H1 (cell line): ENCODE measurements around the gene QRICH1. TPM values are rescaled to one million over a fixed set of nuclear protein-coding genes. Genes with fewer than 3 reads are reported as not detected.

ENCODE experiments used
- CTCF ChIA-PET: fragments of 300-600 bp; sonication (Branson Sonifier 250); formaldehyde crosslinking; loops from one replicate; lab custom pipeline; 2021; ENCODE audit not compliant: partially characterized antibody; lab: Charles Lee
- POLR2A ChIA-PET: fragments of 300-600 bp; sonication (Branson Sonifier 250); formaldehyde crosslinking; loops from one replicate; lab custom pipeline; 2021; ENCODE audit warnings: inconsistent platforms; ENCODE audit not compliant: partially characterized antibody; lab: Charles Lee
- DNase-seq, 2 experiments: peaks; one replicate each; pipeline versions ENCODE4 v3.0.0 to v3.0.0-alpha.2; 2010 to 2022; ENCODE audit warnings: low spot score in 2 of 2, low read depth in 1 of 2, mixed read lengths in 1 of 2
- FAIRE-seq: peaks from 2 replicates; lab custom pipeline; 2011; peaks lifted over from hg19 to GRCh38; lab: Jason Lieb, UNC
- H2AFZ ChIP-seq: 2 replicates; pipeline ENCODE4 v1.8.1; 2012; ENCODE audit warnings: low read length, inconsistent platforms
- H2AK5ac ChIP-seq: 2 replicates; pipeline ENCODE4 v1.6.1; 2013; ENCODE audit warnings: low read depth, low read length
- H2BK120ac ChIP-seq: replicated peaks from 2 replicates; pipeline ENCODE3; 2013; ENCODE audit warnings: low read depth, low read length, inconsistent platforms
- H2BK12ac ChIP-seq: 2 replicates; pipeline ENCODE4 v1.6.1; 2013; ENCODE audit warnings: low read depth, low read length
- H2BK15ac ChIP-seq: 2 replicates; pipeline ENCODE4 v1.6.1; 2013; ENCODE audit warnings: low read length
- H2BK20ac ChIP-seq: 2 replicates; pipeline ENCODE4 v1.6.1; 2013; ENCODE audit warnings: low read length
- H2BK5ac ChIP-seq: 2 replicates; pipeline ENCODE4 v1.6.1; 2013; ENCODE audit warnings: low read depth, low read length
- H3K14ac ChIP-seq: 2 replicates; pipeline ENCODE4 v1.6.1; 2013; ENCODE audit warnings: inconsistent platforms; ENCODE audit not compliant: insufficient read length
- H3K18ac ChIP-seq: 2 replicates; pipeline ENCODE4 v1.6.1; 2013; ENCODE audit warnings: low read length; ENCODE audit errors: extremely low read depth
- H3K23ac ChIP-seq: 2 replicates; pipeline ENCODE4 v1.6.1; 2013; ENCODE audit warnings: inconsistent platforms; ENCODE audit not compliant: insufficient read length
- H3K23me2 ChIP-seq: 2 replicates; pipeline ENCODE4 v1.6.1; 2013; ENCODE audit warnings: low read depth, low read length
- H3K27ac ChIP-seq: 2 replicates; pipeline ENCODE4 v1.6.1; 2011; ENCODE audit warnings: low read depth, low read length, inconsistent platforms
- H3K27me3 ChIP-seq, 4 experiments: replicated peaks in 1 of 4; 1 replicate in 1 of 4; 2 replicates in 3 of 4; pipeline versions ENCODE4 v1.6.1 to v1.8.1; 2011 to 2013; ENCODE audit warnings: low read length in 3 of 4, mild to moderate bottlenecking in 3 of 4, inconsistent platforms in 2 of 4, mixed read lengths in 2 of 4, moderate library complexity in 1 of 4; ENCODE audit not compliant: control insufficient read depth in 3 of 4, insufficient read depth in 3 of 4; ENCODE audit errors: extremely low read depth in 1 of 4
- H3K36me3 ChIP-seq, 4 experiments: 2 replicates each; pipeline versions ENCODE4 v1.6.1 to v1.8.1; 2011 to 2013; ENCODE audit warnings: mild to moderate bottlenecking in 4 of 4, low read length in 3 of 4, moderate library complexity in 2 of 4, control low read depth in 1 of 4, inconsistent platforms in 1 of 4; ENCODE audit not compliant: insufficient read depth in 4 of 4, control insufficient read depth in 2 of 4
- H3K4ac ChIP-seq: replicated peaks from 2 replicates; pipeline ENCODE3; 2013; ENCODE audit warnings: low read length, low read depth, mixed read lengths, inconsistent platforms; ENCODE audit not compliant: insufficient read length
- H3K4me1 ChIP-seq, 4 experiments: replicated peaks in 1 of 4; 1 replicate in 1 of 4; 2 replicates in 3 of 4; pipeline versions ENCODE4 v1.6.1 to v1.8.1; 2011 to 2013; ENCODE audit warnings: low read length in 3 of 4, inconsistent platforms in 2 of 4, mixed read lengths in 1 of 4; ENCODE audit not compliant: insufficient read depth in 4 of 4, control insufficient read depth in 3 of 4
- H3K4me2 ChIP-seq, 2 experiments: 2 replicates each; pipeline versions ENCODE4 v1.6.1 to v1.8.1; 2011 to 2013; ENCODE audit warnings: low read depth in 2 of 2, low read length in 2 of 2, control low read depth in 1 of 2, inconsistent platforms in 1 of 2, mild to moderate bottlenecking in 1 of 2; ENCODE audit not compliant: insufficient read depth in 1 of 2
- H3K4me3 ChIP-seq, 4 experiments: fragments of 200-600, 300-600 bp in 1 of 4; sonication (generic), shearing (Covaris generic), sonication (Bioruptor Twin) in 1 of 4; 2 replicates each; pipeline versions ENCODE4 v1.5.1 to v1.8.1; 2011 to 2016; ENCODE audit warnings: low read length in 4 of 4, low read depth in 3 of 4, control low read depth in 2 of 4, inconsistent platforms in 2 of 4, mild to moderate bottlenecking in 2 of 4, mixed read lengths in 1 of 4, moderate library complexity in 1 of 4; ENCODE audit not compliant: insufficient read depth in 2 of 4; ENCODE audit errors: extremely low read depth in 1 of 4
- H3K56ac ChIP-seq: replicated peaks from 2 replicates; pipeline ENCODE3; 2013; ENCODE audit warnings: low read depth, mild to moderate bottlenecking, mixed read lengths, low read length, inconsistent platforms; ENCODE audit not compliant: insufficient read length
- H3K79me1 ChIP-seq: 2 replicates; pipeline ENCODE4 v1.6.1; 2013; ENCODE audit warnings: low read depth, low read length, control low read depth
- H3K79me2 ChIP-seq, 2 experiments: 2 replicates each; pipeline versions ENCODE4 v1.6.1 to v1.8.1; 2012 to 2013; ENCODE audit warnings: low read length in 2 of 2, mild to moderate bottlenecking in 2 of 2, inconsistent platforms in 1 of 2; ENCODE audit not compliant: insufficient read depth in 2 of 2, control insufficient read depth in 1 of 2
- H3K9ac ChIP-seq, 4 experiments: replicated peaks in 1 of 4; 1 replicate in 1 of 4; 2 replicates in 3 of 4; pipeline versions ENCODE4 v1.6.1 to v1.8.1; 2011 to 2013; ENCODE audit warnings: low read depth in 3 of 4, low read length in 3 of 4, control low read depth in 2 of 4, mild to moderate bottlenecking in 2 of 4, moderate library complexity in 2 of 4, inconsistent platforms in 1 of 4; ENCODE audit errors: extremely low read depth in 1 of 4
- H3K9me3 ChIP-seq, 2 experiments: 2 replicates each; pipeline versions ENCODE4 v1.6.1 to v1.8.1; 2012 to 2013; ENCODE audit warnings: mild to moderate bottlenecking in 2 of 2, moderate library complexity in 2 of 2, control low read depth in 1 of 2, inconsistent platforms in 1 of 2, low read depth in 1 of 2, low read length in 1 of 2, mixed read lengths in 1 of 2; ENCODE audit not compliant: insufficient read depth in 2 of 2
- H4K20me1 ChIP-seq, 2 experiments: replicated peaks in 1 of 2; 2 replicates each; pipeline versions ENCODE3 to v1.8.1; 2011 to 2013; ENCODE audit warnings: inconsistent platforms in 2 of 2, low read length in 2 of 2, mild to moderate bottlenecking in 1 of 2; ENCODE audit not compliant: insufficient read depth in 2 of 2, control insufficient read depth in 1 of 2
- H4K5ac ChIP-seq: 2 replicates; pipeline ENCODE4 v1.6.1; 2013; ENCODE audit warnings: low read length, low read depth, mixed read lengths, inconsistent platforms; ENCODE audit not compliant: insufficient read length
- H4K8ac ChIP-seq: 2 replicates; pipeline ENCODE4 v1.8.0; 2013; ENCODE audit warnings: mild to moderate bottlenecking, moderate library complexity, low read length, inconsistent platforms; ENCODE audit not compliant: insufficient read depth; ENCODE audit errors: extremely low read depth
- H4K91ac ChIP-seq: replicated peaks from 2 replicates; pipeline ENCODE3; 2013; ENCODE audit warnings: low read length, mixed read lengths, inconsistent platforms; ENCODE audit not compliant: insufficient read length
- CEBPB ChIP-seq: IDR thresholded peaks from 2 replicates; pipeline ENCODE4 v1.6.1; 2012; ENCODE audit warnings: low read depth, low read length
- RAD21 ChIP-seq, 2 experiments: IDR thresholded peaks in 1 of 2; conservative IDR thresholded peaks in 1 of 2; 2 replicates each; pipeline ENCODE4 v1.6.1; 2011; ENCODE audit warnings: low read depth in 2 of 2, low read length in 2 of 2, improper control_type of control experiment in 1 of 2, inconsistent platforms in 1 of 2, mild to moderate bottlenecking in 1 of 2, moderate library complexity in 1 of 2
- WGBS, 2 experiments: shearing (Covaris generic) in 1 of 2; methylation state at CpG; one replicate each; pipeline versions ENCODE4 v1.1.6 to v1.1.7; 2013 to 2015; ENCODE audit warnings: low lambda C conversion rate in 2 of 2, mixed read lengths in 2 of 2, inconsistent platforms in 1 of 2, low coverage in 1 of 2, missing lambda C conversion rate in 1 of 2; ENCODE audit not compliant: insufficient replicate concordance in 2 of 2, insufficient coverage in 1 of 2, insufficient read length in 1 of 2; ENCODE audit errors: extremely low coverage in 1 of 2, missing lambda C conversion rate in 1 of 2; 5-methylcytosine and 5-hydroxymethylcytosine counted together
- polyA plus RNA-seq, 7 experiments: library from polyadenylated mRNA; depleted of rRNA in 3 of 7; stranded (reverse) in 5 of 7; unstranded in 2 of 7; fragments of >200 nt in 5 of 7; fragments of 200-250 nt in 2 of 7; gene quantifications; 1 replicate in 5 of 7; 2 replicates in 1 of 7; 4 replicates in 1 of 7; pipeline versions ENCODE4 v1.2.1 to v1.2.3, GENCODE V29; 2011 to 2013; ENCODE audit warnings: missing spikeins in 2 of 7, mixed read lengths in 2 of 7
- total RNA-seq: library from RNA; stranded (reverse); fragmentation: NEBNext Ultra II Directional; extraction: Animal tissue kit (Norgen Biotek cat#: 25700); gene quantifications from 2 replicates; pipeline ENCODE4 v1.2.1, GENCODE V29; 2021
- TF ChIP-seq, protein P1 (sequence below), 3 experiments: IDR thresholded peaks; 1 replicate in 2 of 3; 2 replicates in 1 of 3; pipeline versions ENCODE4 v1.5.1 to v1.6.1; 2011; ENCODE audit warnings: low read length in 3 of 3, mild to moderate bottlenecking in 3 of 3, inconsistent platforms in 2 of 3, low read depth in 1 of 3, moderate library complexity in 1 of 3; ENCODE audit not compliant: insufficient read depth in 1 of 3; ENCODE audit errors: control extremely low read depth in 1 of 3

QRICH1 gene
- total and polyA plus RNA-seq, 2 of the 8 experiments (the other 6 are each of a cell fraction or from before 2014, with no cell fraction given) = 128 to 142 TPM

DNA sequence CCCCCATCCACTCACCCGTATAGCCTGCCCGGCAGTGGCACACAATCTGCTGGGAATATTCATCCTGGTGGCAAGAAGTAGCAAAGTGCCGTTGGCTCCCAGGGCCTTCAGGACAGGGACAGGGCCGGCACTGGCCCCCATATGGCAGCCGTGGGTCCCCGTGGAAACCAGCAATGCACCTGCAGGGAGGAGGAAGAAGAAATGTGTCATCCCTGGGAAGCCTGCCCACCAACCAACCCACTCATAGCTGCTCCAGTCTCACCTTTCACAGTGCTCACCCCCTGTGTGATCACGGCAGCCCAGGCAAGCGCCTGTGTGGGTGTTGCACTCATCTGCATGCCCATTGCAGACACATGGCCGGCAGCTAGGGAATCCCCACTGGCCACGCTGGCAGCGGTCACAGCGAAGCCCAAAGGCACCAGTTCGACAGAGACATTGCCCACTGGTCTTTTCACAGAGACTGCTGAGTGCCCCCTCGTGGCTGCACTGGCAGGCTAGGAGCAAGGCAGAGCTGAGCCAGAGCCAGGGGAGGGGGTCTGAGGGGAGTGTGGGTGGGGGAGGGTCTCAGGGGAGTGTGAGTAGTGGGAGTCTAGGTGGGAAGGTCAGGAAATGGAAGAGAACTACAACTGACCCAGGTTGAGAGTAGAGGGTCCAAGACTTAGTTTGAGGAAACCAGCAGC is 31.3 kb upstream of the QRICH1 start:
- Histone ChIP-seq H4K5ac (no peak overlapping the region), H3K4me1 (peaks cover 0 to 5% (median 3%) of the 10 kb centered on the region in 4 experiments; a peak in 5 of 7 replicates), H3K23ac (no peak overlapping the region), H3K27ac (no peak overlapping the region), H3K56ac (no peak overlapping the region), H3K79me1 (no peaks in the 10 kb centered on the region), H3K36me3 (peaks cover 3 to 25% (median 12%) of the 10 kb centered on the region in 4 experiments; a peak in 7 of 8 replicates), H4K8ac (no peak overlapping the region), H3K14ac (no peak overlapping the region), H2BK12ac (no peak overlapping the region), H2BK5ac (no peak overlapping the region), H3K9ac (no peak overlapping the region), H2AK5ac (no peak overlapping the region), H4K91ac (no peak overlapping the region), H3K27me3 (no peaks in the 10 kb centered on the region), H3K4me3 (no peak overlapping the region), H4K20me1 (peaks cover 0 to 3% of the 10 kb centered on the region in 2 experiments), H2BK120ac (no peak overlapping the region), H2AFZ (no peak overlapping the region), H2BK15ac (no peak overlapping the region), H3K79me2 (peaks cover 0 to under 1% of the 10 kb centered on the region in 2 experiments; a peak in 1 of 4 replicates), H3K23me2 (no peaks in the 10 kb centered on the region; the same call in 1 of the 2 replicates), H2BK20ac (no peak overlapping the region), H3K4me2 (no peak overlapping the region), H3K4ac (no peak overlapping the region), H3K18ac (no peak overlapping the region), H3K9me3 (no peaks in the 10 kb centered on the region)
- POLR2A ChIA-PET = interaction anchor here (1.2 to 25.5 kb wide), 2 partner anchors 8 to 26 kb away, joined by 4 to 508 read pairs; partner anchors contain the start of genes QARS1 and QRICH1
- no peak for TF ChIP-seq CEBPB
- peak; percentile 17 to 25; a peak in 3 of 4 replicates for TF ChIP-seq RAD21 (IDR thresholded peaks at IDR 0.05 in 1 of 2, conservative IDR thresholded peaks at IDR 0.05 in 1 of 2; ENCODE audit: low read depth in 2 of 2, low read length in 2 of 2)
- TF ChIP-seq, protein P1, sequence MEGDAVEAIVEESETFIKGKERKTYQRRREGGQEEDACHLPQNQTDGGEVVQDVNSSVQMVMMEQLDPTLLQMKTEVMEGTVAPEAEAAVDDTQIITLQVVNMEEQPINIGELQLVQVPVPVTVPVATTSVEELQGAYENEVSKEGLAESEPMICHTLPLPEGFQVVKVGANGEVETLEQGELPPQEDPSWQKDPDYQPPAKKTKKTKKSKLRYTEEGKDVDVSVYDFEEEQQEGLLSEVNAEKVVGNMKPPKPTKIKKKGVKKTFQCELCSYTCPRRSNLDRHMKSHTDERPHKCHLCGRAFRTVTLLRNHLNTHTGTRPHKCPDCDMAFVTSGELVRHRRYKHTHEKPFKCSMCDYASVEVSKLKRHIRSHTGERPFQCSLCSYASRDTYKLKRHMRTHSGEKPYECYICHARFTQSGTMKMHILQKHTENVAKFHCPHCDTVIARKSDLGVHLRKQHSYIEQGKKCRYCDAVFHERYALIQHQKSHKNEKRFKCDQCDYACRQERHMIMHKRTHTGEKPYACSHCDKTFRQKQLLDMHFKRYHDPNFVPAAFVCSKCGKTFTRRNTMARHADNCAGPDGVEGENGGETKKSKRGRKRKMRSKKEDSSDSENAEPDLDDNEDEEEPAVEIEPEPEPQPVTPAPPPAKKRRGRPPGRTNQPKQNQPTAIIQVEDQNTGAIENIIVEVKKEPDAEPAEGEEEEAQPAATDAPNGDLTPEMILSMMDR (IDR thresholded peaks at IDR 0.05; ENCODE audit: control extremely low read depth in 1 of 3, insufficient read depth in 1 of 3, low read depth in 1 of 3, low read length in 3 of 3) = peak in 2 of 3 experiments; percentile 9 to 26; a peak in 2 of 4 replicates
- WGBS, 2 experiments = 88% methylated on average over 14 of the region's 14 CpGs; no CpG with 5 or more reads in 1 of the 2 experiments
- no peak for FAIRE-seq
- CTCF ChIA-PET = interaction anchor here (0.6 to 3.2 kb wide), 4 partner anchors 16 to 128 kb away, joined by 3 to 14 read pairs (median 6); no protein-coding TSS in a partner anchor
- DNase-seq = peak in 1 of 2 experiments; percentile 49
